OCI-LY3 (cell line): ENCODE results near the gene EPS8L1.
A peak's percentile ranks its signal among the peaks of the same experiment; 100 is the strongest.
"Not testable (repeated sequence)": the region's sequence is repeated elsewhere in the genome, so short reads cannot be mapped to it uniquely, and the experiment has no call there.

ENCODE experiments used
- H2AFZ ChIP-seq: fragments of 200-600, 300-600 bp; shearing (Covaris generic); 2 replicates; pipeline ENCODE4 v1.6.0; 2014; ENCODE audit warnings: antibody characterized with exemption, low read depth, low read length
- H3K27ac ChIP-seq: fragments of 200-600, 300-600 bp; sonication (generic); 2 replicates; pipeline ENCODE4 v1.5.1; 2014; ENCODE audit warnings: mild to moderate bottlenecking, low read length, moderate library complexity, mixed read lengths
- H3K27me3 ChIP-seq: fragments of 200-600, 300-600 bp; sonication (generic); 2 replicates; pipeline ENCODE4 v1.6.1; 2014; ENCODE audit warnings: low read depth, low read length, mixed read lengths
- H3K36me3 ChIP-seq: fragments of 200-600, 300-600 bp; sonication (generic); replicated peaks from 2 replicates; pipeline ENCODE3; 2014; ENCODE audit warnings: low read depth, low read length, mixed read lengths
- H3K4me1 ChIP-seq: fragments of 300-600, 200-600 bp; sonication (generic); 2 replicates; pipeline ENCODE4 v1.6.1; 2014; ENCODE audit warnings: low read length, mixed read lengths
- H3K4me2 ChIP-seq: fragments of 200-600, 300-600 bp; sonication (generic); 2 replicates; pipeline ENCODE4 v1.6.1; 2014; ENCODE audit warnings: low read length, mixed read lengths
- H3K4me3 ChIP-seq: fragments of 300-600, 200-600 bp; sonication (generic); 2 replicates; pipeline ENCODE4 v1.5.1; 2014; ENCODE audit warnings: antibody characterized with exemption, mild to moderate bottlenecking, low read length, moderate library complexity
- H3K79me2 ChIP-seq: fragments of 300-600, 200-600 bp; shearing (Covaris generic); 2 replicates; pipeline ENCODE4 v1.6.1; 2014; ENCODE audit warnings: mild to moderate bottlenecking, low read length, mixed read lengths
- H3K9ac ChIP-seq: fragments of 300-600, 200-600 bp; shearing (Covaris generic); 2 replicates; pipeline ENCODE4 v1.6.0; 2014; ENCODE audit warnings: mild to moderate bottlenecking, low read length, moderate library complexity
- H3K9me3 ChIP-seq: fragments of 200-600, 300-600 bp; shearing (Covaris generic); 2 replicates; pipeline ENCODE4 v1.6.1; 2014; ENCODE audit warnings: low read length, mixed read lengths; ENCODE audit not compliant: insufficient read depth
- H4K20me1 ChIP-seq: fragments of 200-600, 300-600 bp; sonication (generic); 2 replicates; pipeline ENCODE4 v1.6.1; 2016; ENCODE audit warnings: low read length, mixed read lengths; ENCODE audit not compliant: insufficient read depth
- CTCF ChIP-seq: fragments of 200-600, 300-600 bp; sonication (generic); IDR thresholded peaks from 2 replicates; pipeline ENCODE4 v1.5.1; 2014; ENCODE audit warnings: antibody characterized with exemption, low read length, low read depth
- EZH2phosphoT487 ChIP-seq: fragments of 200-600 bp; shearing (Covaris generic); IDR thresholded peaks from 2 replicates; pipeline ENCODE4 v1.6.1; 2018; ENCODE audit warnings: antibody characterized with exemption, mixed run types, low read depth

EPS8L1 gene

GRCh38 chr19:55053735-55054134 is 21.9 kb upstream of the EPS8L1 start:
- H2AFZ ChIP-seq, result no peak overlapping the region
- peaks cover 59% of the 10 kb centered on the region for H3K36me3 ChIP-seq
- H4K20me1 ChIP-seq, result peaks cover 9% of the 10 kb centered on the region; the same call in 1 of the 2 replicates
- H3K27ac ChIP-seq, result no peak overlapping the region
- peaks cover 7% of the 10 kb centered on the region; the same call in 1 of the 2 replicates for H3K79me2 ChIP-seq
- no peak overlapping the region for H3K4me3 ChIP-seq
- TF ChIP-seq CTCF, result no peak
- no peak for TF ChIP-seq EZH2phosphoT487
- H3K9me3 ChIP-seq, result no peaks in the 10 kb centered on the region
- H3K4me2 ChIP-seq, result no peak overlapping the region
- no peak overlapping the region for H3K9ac ChIP-seq
- no peaks in the 10 kb centered on the region for H3K27me3 ChIP-seq
- no peaks in the 10 kb centered on the region for H3K4me1 ChIP-seq

- Histone ChIP-seq H3K27ac (no peak overlapping the region), H3K9ac (no peak overlapping the region), H3K4me1 (peaks cover 3% of the 10 kb centered on the region), H3K79me2 (peaks cover 11% of the 10 kb centered on the region), H3K36me3 (peaks cover 47% of the 10 kb centered on the region), H3K4me3 (no peak overlapping the region), H3K27me3 (no peaks in the 10 kb centered on the region), H3K4me2 (no peak overlapping the region), H3K9me3 (no peaks in the 10 kb centered on the region), H4K20me1 (peaks cover 8% of the 10 kb centered on the region; the same call in 1 of the 2 replicates), H2AFZ (no peak overlapping the region)
- TF ChIP-seq CTCF, result no peak
- TF ChIP-seq EZH2phosphoT487, result no peak
Measured at GRCh38 chr19:55056827-55057226, 18.8 kb upstream of the EPS8L1 start.

- Histone ChIP-seq H4K20me1 (peaks cover 11% of the 10 kb centered on the region; the same call in 1 of the 2 replicates), H3K36me3 (peaks cover 34% of the 10 kb centered on the region), H3K9me3 (no peaks in the 10 kb centered on the region), H3K27me3 (no peaks in the 10 kb centered on the region), H3K4me1 (peaks cover 9% of the 10 kb centered on the region), H3K4me2 (no peak overlapping the region), H2AFZ (no peak overlapping the region), H3K9ac (no peak overlapping the region), H3K4me3 (no peak overlapping the region), H3K27ac (no peak overlapping the region), H3K79me2 (peaks cover 21% of the 10 kb centered on the region)
- TF ChIP-seq CTCF (peak; percentile 34), EZH2phosphoT487 (no peak)
Measured at GRCh38 chr19:55058781-55059610, 16.7 kb upstream of the EPS8L1 start.

GRCh38 chr19:55060287-55060686 is 15.4 kb upstream of the EPS8L1 start:
- peaks cover 33% of the 10 kb centered on the region for H3K36me3 ChIP-seq
- not testable (repeated sequence) for H2AFZ ChIP-seq, H3K27me3 ChIP-seq, H3K9me3 ChIP-seq, H3K4me1 ChIP-seq, H3K4me3 ChIP-seq, H3K9ac ChIP-seq, H3K4me2 ChIP-seq, H3K27ac ChIP-seq
- H4K20me1 ChIP-seq, result peaks cover 11% of the 10 kb centered on the region; the same call in 1 of the 2 replicates
- peaks cover 21% of the 10 kb centered on the region for H3K79me2 ChIP-seq
